NCI-H2107 (cell line): ENCODE results near the gene LEPR.

Experiments used
- DNase-seq: peaks from one replicate; lab custom pipeline; 2025; lab: John Stamatoyannopoulos, UW

LEPR gene

DNA sequence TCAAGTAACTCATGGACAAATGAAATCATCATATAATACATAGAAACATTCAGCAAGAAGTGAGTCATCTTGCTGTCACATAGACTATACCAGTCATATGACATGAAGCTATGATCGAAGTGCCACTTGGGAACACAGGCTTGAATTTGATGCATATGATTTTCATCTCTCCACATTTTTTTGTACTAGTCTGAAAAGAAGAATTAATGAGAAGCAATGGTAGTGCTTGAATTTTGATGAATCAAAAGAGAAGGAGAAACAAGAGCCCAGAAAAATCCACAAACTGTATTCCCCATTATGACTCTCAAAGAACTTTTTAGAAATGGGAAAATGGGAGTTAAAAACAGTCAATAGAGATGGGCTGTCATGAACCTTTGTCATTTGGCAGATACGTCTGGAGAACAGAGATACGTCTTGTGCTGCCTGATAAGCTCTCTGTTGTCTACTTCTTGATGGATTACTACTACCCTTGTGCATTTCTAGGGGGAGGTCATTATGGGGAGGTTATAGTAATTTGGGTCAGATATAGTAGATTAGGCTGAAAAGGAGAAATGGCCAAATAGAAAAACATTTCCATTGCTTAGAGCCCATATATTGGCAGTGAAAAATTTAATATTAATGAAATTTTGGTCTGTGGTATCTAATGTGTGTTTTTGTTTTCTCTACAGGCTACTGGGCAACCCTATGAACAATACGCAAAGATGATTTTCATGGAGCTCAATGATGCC, 8.0 kb upstream of the LEPR start:
- DNase-seq, result no peak

DNA sequence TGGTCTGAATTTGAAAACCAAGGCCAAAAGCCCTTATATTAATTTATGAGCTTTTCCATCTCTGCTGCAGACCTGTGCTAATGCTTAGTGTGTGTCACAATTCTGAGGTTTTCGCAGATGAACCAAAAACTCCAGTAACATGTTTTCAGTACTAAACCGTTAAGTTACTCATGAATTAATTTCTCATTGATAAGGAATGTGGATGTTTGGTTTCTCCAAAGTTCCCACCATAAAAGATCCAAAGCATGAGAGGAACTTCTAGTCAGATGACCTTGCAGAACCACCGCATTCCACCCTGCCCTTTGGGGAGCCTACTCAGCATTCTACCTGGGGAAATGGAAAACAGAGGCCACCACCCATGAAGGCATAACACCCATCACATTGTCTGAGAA, 7.5 kb upstream of the LEPR start:
- no peak for DNase-seq

DNA sequence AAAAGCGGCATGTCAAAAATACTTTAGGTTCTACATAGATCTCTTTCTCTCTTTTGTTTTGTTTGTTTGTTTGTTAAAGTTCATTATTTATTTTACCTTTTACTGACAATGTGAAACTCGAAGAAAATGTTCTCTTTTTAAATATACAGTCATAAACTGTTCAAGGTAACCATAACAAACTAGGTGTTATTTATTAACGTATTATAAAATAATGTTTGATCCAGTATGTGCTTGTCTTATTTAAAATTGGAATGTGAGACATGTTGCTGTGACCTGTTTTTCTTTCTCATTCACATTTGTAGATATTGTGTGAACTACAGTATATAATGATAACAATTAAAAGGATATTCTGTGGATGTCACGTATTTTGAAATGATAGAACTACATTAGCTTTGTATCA, 5.9 kb upstream of the LEPR start:
- DNase-seq, result no peak

DNA sequence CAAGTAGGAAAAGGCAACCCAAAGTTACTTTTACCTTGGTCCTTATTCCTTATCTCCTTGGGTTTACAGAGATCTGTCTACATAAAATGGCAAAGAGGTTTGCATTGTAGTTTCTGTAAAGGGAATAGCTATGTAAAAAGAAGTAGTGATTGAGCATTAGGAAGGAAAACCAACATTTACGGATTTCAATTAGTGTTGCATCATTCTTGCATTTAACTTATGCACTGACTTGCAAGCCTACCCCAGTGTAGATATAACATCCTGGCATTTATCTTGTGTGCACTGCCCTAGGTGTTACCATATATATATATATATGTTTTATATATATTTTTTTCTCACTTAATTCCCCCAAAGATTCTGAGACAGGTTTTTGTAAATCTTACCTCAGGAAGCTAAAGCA, 3.7 kb upstream of the LEPR start:
- DNase-seq, result no peak

DNA sequence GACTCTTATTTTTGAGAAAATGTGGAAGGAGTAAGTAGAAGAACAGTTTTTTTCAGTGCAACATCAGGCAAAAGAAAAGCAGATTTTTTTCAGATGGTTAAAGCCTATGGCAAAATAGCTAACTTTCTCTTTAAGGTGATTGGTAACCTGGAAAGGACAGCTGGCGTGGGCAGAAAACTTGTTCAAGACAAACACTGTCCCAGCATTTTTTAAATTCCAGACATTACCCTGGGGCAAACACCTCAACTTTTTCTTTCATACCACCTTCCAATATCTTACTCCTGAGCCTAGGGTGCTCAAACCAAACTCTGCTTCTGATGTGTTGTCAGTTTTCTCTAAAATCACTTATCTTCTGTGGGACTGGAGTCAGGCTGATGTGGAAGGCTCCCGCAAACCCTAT, 2.7 kb upstream of the LEPR start:
- DNase-seq, result no peak

DNA sequence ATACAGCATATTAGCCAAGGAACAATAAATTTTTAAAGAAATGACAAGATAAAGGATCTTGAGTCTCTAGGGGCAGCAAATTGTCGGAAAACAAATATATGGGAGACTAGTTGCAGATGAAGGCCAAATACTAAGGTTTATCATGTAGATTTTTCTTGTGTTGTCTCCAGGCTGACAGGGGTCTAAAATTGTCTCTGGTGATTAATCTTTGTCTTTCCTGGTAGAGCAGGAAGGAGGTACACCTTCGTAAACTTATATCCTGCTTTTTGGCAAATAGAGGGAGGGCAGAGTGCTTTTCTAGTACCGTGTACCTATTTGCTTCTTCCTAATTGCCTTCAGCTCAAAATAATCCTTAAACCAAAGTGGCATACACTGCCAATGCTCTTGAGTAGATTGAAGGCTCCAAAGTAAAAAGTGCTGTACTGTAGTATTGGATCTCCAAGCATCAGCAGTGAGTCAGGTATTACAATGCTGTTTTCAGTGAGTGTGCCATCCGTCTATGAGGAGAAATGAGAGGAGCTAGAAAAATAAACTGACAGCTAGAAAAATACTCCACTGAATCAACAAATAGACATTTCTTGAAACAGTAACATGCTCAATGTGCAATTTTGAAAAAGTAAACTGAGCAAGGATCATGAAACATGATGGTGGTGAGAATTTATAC, 1.8 kb upstream of the LEPR start:
- DNase-seq, result no peak

DNA sequence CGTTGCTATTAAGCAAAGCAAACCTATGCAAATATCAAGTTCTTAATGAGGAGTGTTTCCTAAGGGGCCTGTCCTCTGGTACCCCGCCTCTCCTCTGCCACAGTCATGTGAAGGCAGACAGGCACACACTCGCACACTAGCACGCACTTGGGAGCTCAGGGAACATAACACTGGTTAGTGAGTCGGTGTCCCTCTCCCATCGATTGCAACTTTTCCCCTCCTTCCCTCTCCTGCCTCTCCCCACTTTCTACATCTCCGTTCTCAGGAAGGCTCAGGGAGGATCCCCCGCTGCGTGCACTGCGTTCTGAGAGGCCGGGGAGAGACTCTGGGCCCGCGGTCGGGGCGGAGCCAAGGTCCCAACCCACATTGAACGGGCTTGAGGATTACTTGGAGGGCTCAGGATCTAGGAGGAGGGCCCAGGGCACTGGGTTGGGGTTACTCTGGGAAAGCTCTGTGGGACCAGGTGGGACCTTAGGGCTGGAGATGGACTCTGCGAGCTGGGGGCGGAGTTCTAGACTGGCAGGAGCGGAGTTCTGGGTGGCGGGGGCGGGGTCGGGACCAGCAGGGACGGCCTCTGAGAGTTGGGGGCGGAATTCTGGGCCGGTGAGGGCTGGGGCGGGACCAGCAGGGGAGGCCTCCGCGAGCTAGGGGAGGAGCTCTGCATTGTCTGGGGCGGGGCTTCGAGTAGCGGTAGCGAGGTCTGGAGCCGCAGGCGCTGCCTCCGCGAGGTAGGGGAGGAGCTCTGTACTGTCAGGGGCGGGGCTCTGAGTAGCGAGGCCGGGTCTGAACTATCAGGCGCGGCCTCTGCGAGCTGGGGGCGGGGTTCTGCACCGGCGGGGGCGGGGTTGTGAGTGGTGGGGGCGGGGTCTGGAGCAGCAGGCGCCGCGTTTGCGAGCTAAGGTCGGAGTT, 533 bp upstream of the LEPR start:
- peak; percentile 99 for DNase-seq

DNA sequence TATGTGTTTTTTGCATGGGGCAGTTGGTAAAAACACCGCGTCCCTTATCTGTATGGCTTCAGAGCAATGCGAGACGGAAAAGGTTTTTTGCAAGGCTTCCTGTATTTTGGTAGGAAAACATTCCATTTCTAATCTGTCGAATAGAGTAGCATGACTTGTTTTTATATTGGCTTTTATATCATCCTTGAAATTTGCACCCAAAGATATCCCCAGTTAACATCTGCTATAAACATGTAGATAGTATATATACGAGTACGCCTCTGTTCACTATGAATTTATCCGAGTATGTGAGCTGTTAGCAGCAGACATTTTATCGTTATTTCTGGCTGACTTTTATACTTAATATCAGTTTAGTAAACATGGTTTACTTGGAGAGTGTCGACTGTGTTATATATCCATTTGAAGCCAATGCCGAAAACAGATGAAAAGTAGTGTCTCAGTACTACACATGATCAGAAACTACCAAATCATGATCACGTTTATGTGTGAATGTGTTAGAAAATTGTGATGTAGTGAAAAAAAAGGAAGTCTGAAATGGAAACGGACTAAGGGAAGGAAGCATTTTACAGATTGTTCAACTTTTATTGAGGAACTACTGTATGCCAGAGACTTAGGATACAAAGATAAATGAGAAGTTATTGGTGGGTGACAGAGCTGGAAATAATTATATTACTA, 1.0 kb downstream of the LEPR start:
- DNase-seq, result no peak

DNA sequence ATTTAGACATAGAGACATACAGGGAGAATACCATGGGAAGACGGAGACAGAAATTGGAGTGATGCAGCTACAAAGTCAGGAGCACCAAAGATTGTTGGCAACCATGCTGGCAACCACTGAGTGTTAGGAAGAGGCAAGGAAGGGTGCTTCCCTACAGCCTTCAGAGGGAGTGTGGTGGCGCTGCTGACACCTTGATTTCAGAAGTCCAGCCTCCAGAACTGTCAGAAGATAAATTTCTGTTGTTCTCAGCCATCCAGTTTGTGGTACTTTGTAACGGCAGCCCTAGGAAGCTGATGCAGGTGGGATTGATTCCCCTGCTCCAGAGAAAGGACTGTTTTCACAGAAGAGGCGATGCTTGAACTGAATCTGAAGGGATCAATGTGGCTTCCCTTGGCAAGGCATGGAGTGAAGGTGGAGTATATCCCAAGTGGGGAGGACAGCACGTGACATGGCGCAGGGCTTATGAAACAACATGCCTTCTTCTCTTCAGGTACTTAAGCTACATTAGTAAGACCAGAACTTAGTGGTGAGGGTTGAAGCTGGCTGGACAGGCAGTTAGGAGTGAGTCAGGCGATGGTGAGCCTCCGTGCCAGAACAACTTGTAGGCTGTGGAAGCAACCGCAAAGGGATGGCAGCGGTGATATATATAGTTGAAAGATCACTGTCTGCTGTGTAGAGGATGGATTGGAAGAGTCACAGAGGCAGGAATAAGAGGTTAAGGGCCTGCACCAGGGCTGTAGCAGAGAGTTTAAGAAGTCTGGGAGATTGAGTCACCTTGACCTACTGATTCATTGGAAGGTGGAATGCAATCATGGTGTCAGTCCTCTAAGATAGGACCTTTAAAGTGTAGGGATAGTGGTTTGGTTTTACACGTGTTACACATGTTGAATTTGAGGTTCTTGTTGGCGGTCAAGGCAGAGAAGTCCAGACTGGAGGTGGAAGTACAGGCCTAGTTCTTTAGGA, 2.1 kb downstream of the LEPR start:
- DNase-seq, result no peak

DNA sequence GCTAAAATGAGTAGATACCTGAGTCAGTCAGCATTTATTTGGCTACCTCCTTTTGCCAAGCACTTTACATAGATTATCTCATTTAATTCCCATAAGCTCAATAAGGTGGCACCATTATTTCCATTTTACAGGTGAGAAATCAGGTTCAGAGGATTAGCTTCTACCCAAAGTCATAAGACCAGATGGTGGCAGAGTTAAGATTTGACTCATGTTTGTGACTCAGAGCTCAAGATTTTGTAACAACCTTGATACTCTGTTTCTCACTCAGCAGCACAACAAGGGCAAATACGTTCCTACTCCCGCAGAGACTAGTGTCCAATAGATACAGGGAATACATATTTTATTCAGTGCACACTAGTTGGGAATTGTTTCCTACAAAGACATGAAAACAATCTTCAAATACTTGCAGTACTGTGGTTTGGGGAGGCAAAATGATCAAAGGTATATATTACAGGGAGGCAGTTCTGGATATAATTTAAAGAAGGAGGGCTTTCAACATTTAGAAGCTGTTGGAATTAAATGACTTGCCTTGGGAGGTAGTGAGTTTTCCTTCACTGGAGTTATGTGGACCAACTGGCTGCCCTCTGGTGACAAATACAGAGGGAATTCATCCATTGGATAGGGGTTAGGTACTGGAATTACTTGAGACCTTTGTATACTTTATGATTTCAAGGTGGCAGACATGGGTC, 3.6 kb downstream of the LEPR start:
- no peak for DNase-seq

DNA sequence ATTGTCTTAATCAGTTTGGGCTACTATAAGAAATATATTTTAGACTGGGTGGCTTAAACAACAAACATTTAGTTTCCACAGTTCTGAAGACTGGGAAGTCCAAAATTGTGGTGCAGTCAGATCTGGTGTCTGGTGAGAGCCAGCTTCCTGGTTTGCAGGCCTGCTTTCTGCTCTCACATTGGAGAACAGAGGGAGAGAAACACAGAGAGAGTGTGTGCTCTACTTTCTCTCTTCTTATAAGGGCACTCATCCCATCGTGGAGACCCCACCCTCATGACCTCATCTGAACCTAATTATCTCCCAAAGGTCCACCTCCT, 4.1 kb downstream of the LEPR start:
- no peak for DNase-seq

DNA sequence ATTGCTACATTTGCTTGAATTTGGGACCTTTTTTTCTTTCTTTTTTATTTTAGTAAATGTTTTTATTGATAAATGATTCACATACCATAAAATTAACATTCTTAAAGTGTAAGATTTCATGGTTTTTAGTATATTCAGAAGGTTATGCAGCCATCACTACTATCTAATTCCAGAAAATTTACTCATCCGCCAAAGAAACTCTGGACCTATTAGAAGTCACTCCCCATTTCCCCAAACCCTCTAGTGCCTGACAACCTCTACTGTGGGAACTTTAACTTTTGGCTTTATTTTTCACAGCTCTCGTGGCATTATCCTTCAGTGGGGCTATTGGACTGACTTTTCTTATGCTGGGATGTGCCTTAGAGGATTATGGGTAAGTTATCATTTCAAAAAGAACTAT, 4.5 kb downstream of the LEPR start:
- DNase-seq, result no peak

DNA sequence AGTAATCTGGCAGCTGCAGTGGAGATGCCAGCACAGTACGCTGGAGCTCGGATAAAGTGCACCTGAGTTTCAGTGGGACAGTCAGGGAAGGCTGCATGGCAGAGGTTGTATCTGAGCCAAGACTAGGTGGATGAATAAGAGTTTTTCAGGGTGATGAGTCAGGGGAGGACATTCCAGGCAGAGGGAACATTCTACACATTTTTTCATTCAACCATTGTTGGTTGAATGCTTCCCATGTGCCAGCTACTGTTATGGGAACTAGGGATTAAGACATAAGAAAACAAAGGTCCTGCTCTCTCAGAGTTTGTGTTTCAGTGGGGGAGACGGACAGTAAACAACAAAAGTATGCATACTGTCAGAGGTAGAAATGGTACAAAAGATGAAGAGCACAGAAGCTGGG, 5.2 kb downstream of the LEPR start:
- no peak for DNase-seq

DNA sequence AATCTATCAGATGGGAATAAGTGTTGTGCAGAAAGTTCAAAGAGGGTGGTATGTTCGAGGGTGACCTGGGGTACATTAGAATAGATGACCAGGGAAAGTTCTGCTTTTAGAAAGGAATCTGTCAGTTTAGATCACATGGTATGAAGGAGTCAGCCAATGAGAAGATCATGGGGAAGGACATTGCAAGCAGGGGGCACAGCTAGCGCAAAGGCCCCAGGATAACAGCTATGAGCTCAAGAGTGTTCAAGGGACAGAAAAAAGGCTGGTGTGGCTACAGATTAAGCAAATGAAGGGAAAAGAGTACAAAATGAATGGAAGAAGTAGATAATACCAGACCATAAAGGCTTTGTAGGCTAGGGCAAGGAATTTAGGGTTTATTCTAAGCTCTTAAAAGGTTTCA, 8.6 kb downstream of the LEPR start:
- no peak for DNase-seq

DNA sequence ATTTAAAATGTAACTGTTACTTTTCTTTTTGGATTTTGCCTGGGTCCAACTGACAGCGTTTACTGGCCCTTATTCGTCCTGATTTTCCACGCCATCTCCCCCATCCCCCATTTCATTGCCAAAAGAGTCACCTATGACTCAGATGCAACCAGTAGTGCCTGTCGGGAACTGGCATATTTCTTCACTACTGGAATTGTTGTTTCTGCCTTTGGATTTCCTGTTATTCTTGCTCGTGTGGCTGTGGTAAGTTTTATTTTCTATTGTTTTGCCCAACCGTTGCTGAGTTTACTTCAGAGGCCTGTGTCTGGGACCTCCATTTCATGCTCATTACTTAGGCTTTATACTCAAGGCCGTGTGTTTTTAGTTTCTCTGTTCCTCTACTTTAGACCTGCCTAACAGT, 9.3 kb downstream of the LEPR start:
- no peak for DNase-seq

DNA sequence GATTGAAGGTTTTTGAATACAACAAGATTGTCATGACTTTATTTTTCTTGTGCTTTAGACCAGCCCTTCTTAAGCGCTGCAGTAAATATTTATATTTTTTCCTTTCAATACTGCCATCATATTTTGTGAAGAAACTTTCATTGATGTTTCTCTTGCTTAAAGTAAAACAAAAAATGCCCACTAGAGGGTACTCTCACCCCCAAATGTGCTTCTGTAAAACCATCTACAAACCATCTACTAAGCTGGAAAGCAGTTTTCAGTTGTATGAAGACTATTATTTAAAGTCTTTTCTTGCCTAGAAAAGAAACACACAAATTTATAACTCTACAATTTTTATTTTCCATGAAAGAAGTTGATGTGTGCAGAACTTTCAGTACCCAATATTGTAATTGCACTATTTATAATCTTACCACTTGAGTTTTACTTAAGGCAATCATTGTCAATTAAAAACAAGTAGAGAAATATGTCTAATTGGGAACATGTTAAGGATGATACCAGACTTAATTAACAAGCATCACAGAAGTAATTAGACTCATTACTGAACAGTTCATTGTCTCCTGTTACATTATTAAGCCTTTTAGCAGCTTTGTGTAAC, 10.7 kb downstream of the LEPR start:
- DNase-seq, result peak; percentile 12

DNA sequence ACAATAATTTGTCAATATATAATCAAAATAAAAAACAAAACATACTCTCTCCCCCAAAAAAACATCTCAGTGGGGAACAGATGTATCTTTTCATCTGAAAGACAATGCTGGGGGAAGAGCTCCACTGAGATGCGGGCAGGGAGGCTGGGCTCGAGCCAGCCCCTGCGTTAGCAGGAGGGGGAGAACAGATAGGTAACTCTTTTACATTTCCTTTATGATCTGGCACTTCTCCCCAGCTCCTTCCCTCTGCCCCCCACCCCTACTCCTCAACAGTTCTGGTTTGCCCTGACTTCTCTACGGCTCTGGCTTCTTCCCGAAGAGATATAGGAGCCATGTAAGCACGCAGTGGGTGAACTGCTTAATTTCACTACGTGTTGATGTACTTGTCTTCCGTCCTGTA, 12.4 kb downstream of the LEPR start:
- DNase-seq, result no peak

DNA sequence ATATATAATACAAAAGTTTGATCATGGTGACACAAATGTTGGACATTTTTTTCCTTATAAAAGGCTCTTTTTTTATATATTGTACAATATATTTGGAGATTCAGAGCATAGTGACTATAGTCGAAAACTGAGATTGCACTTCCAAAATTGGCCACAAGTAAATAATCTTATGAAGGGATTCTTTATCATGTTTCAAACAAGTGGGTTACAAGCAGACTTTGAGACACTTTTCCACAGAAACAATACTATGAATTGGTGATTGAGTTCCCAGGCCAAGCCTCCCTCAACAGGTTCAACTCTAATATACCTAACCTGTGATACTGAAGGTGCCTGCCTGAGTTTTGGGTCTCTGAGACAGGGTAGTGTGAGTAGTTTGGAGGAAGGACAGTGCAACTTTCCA, 13.8 kb downstream of the LEPR start:
- DNase-seq, result no peak

DNA sequence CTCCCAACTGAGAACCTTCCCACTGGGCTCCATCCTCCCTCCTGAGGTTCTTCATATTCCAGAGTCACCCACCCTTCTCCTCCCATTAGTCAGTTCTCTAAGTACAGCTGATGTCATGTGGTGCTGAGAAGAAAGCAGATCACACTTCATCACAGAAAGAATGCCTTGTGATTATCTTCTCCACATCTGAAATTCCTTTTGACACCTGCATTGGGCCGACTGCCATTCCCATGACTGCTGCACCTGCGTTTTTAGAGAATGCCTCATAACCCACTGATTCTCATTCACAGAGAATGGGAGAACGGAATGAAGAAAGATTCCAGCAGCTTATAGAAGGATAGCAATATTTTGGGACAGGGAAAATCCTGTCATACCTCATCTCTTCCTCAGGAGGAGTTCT, 14.3 kb downstream of the LEPR start:
- DNase-seq, result no peak

DNA sequence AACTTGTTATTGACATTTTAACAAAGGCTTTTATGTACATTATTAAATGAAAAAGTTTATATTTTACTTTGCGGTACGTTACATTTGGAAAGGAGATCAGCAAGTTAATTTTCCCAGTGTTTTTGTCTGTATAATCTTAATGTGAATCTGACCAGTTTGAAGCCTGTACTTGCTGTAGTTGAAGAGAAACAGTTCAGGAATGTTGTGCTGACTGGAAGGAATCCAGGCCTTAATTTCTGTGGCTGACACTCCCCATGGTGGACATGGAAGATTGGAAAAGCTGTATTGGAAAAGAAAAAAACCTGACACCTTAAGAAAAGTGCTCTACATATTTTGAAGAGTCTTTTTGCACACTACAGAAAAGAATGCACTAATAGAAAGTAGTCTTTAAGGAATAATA, 15.5 kb downstream of the LEPR start:
- no peak for DNase-seq
